HEK293 (cell line): ENCODE results near the gene THSD7A.

Experiments used
- CTCF ChIA-PET: fragments of 350-600 bp; formaldehyde crosslinking; extraction: SDS; loops from one replicate; lab custom pipeline; 2021; ENCODE audit warnings: antibody characterized with exemption; lab: Yijun Ruan, JAX
- POLR2A ChIA-PET: fragments of 300-600 bp; formaldehyde crosslinking; extraction: SDS; loops from one replicate; lab custom pipeline; 2020; ENCODE audit warnings: antibody characterized with exemption, inconsistent platforms; lab: Yijun Ruan, JAX
- H3K27ac ChIP-seq: fragments of 200-500 bp; sonication (Bioruptor generic); 2 replicates; pipeline ENCODE4 v1.5.1; 2014; ENCODE audit warnings: low read depth, low read length, control low read depth, inconsistent platforms; ENCODE audit errors: extremely low read depth
- H3K36me3 ChIP-seq, 2 experiments: fragments of 200-500 bp in 1 of 2; sonication (Bioruptor generic) in 1 of 2; 1 replicate in 1 of 2; 2 replicates in 1 of 2; pipeline ENCODE4 v1.5.1; 2014 to 2017; ENCODE audit warnings: inconsistent platforms in 2 of 2, low read length in 2 of 2; ENCODE audit not compliant: control insufficient read depth in 2 of 2, insufficient read depth in 1 of 2
- H3K4me1 ChIP-seq: fragments of 200-500 bp; sonication (Bioruptor generic); 2 replicates; pipeline ENCODE4 v1.5.1; 2014; ENCODE audit warnings: mild to moderate bottlenecking, low read length, inconsistent platforms; ENCODE audit not compliant: control insufficient read depth, insufficient read depth
- H3K4me3 ChIP-seq: 2 replicates; pipeline ENCODE4 v1.5.1; 2011; ENCODE audit warnings: low read depth, mild to moderate bottlenecking, control low read depth, low read length, moderate library complexity
- H3K9me3 ChIP-seq: fragments of 200-500 bp; sonication (Bioruptor generic); 2 replicates; pipeline ENCODE4 v1.5.1; 2014; ENCODE audit warnings: low read depth, low read length, inconsistent platforms; ENCODE audit not compliant: control insufficient read depth, insufficient read depth
- BCL11B ChIP-seq: fragments of 450-650 bp; formaldehyde crosslinking; IDR thresholded peaks from 2 replicates; pipeline ENCODE4 v1.5.1; 2016; ENCODE audit warnings: low read depth, missing biosample characterization, missing genetic modification characterization
- BCL6B ChIP-seq: fragments of 450-650 bp; formaldehyde crosslinking; IDR thresholded peaks from 2 replicates; pipeline ENCODE4 v1.5.1; 2017; ENCODE audit warnings: missing biosample characterization, missing genetic modification characterization
- GFI1B ChIP-seq: fragments of 450-650 bp; formaldehyde crosslinking; IDR thresholded peaks from 2 replicates; pipeline ENCODE4 v1.5.1; 2016; ENCODE audit warnings: missing biosample characterization, missing genetic modification characterization
- KLF1 ChIP-seq: fragments of 450-650 bp; formaldehyde crosslinking; IDR thresholded peaks from 2 replicates; pipeline ENCODE4 v1.5.1; 2016; ENCODE audit warnings: missing biosample characterization, missing genetic modification characterization
- MZF1 ChIP-seq: fragments of 450-650 bp; formaldehyde crosslinking; IDR thresholded peaks from 2 replicates; pipeline ENCODE4 v1.5.1; 2017; ENCODE audit warnings: missing biosample characterization, missing genetic modification characterization, borderline replicate concordance
- OSR2 ChIP-seq: fragments of 450-650 bp; formaldehyde crosslinking; IDR thresholded peaks from 2 replicates; pipeline ENCODE4 v1.5.1; 2016; ENCODE audit warnings: missing biosample characterization, missing genetic modification characterization
- PRDM1 ChIP-seq: fragments of 450-650 bp; formaldehyde crosslinking; IDR thresholded peaks from 2 replicates; pipeline ENCODE4; 2016; ENCODE audit warnings: missing biosample characterization, missing genetic modification characterization
- PRDM2 ChIP-seq: fragments of 450-650 bp; formaldehyde crosslinking; IDR thresholded peaks from 2 replicates; pipeline ENCODE4 v1.5.1; 2016; ENCODE audit warnings: missing biosample characterization, missing genetic modification characterization, borderline replicate concordance
- RBAK ChIP-seq: fragments of 450-650 bp; formaldehyde crosslinking; IDR thresholded peaks from 2 replicates; pipeline ENCODE4 v1.5.1; 2016; ENCODE audit warnings: missing biosample characterization, missing genetic modification characterization
- SCRT1 ChIP-seq: fragments of 450-650 bp; formaldehyde crosslinking; IDR thresholded peaks from 2 replicates; pipeline ENCODE4 v1.5.1; 2016; ENCODE audit warnings: missing biosample characterization, missing genetic modification characterization, borderline replicate concordance
- TRIM28 ChIP-seq: IDR thresholded peaks from 2 replicates; pipeline ENCODE4 v1.6.1; 2011; ENCODE audit warnings: low read length, control low read depth, borderline replicate concordance
- ZBTB20 ChIP-seq: fragments of 450-650 bp; formaldehyde crosslinking; IDR thresholded peaks from 2 replicates; pipeline ENCODE4 v1.5.1; 2016; ENCODE audit warnings: missing biosample characterization, missing genetic modification characterization
- ZNF132 ChIP-seq: fragments of 450-650 bp; formaldehyde crosslinking; IDR thresholded peaks from 2 replicates; pipeline ENCODE4 v1.5.1; 2017; ENCODE audit warnings: missing biosample characterization, missing genetic modification characterization, borderline replicate concordance
- ZNF138 ChIP-seq: fragments of 450-650 bp; formaldehyde crosslinking; IDR thresholded peaks from 2 replicates; pipeline ENCODE4 v1.5.1; 2016; ENCODE audit warnings: missing biosample characterization, missing genetic modification characterization, borderline replicate concordance
- ZNF202 ChIP-seq: fragments of 450-650 bp; formaldehyde crosslinking; IDR thresholded peaks from 2 replicates; pipeline ENCODE4 v1.5.1; 2016; ENCODE audit warnings: missing biosample characterization, missing genetic modification characterization, borderline replicate concordance
- ZNF211 ChIP-seq: fragments of 450-650 bp; formaldehyde crosslinking; IDR thresholded peaks from 2 replicates; pipeline ENCODE4 v1.5.1; 2016; ENCODE audit warnings: low read depth, missing biosample characterization, missing genetic modification characterization
- ZNF311 ChIP-seq: fragments of 450-650 bp; formaldehyde crosslinking; IDR thresholded peaks from 2 replicates; pipeline ENCODE4 v1.5.1; 2017; ENCODE audit warnings: missing biosample characterization, missing genetic modification characterization, borderline replicate concordance
- ZNF404 ChIP-seq: fragments of 450-650 bp; formaldehyde crosslinking; IDR thresholded peaks from 2 replicates; pipeline ENCODE4 v1.5.1; 2017; ENCODE audit warnings: missing biosample characterization, missing genetic modification characterization
- ZNF426 ChIP-seq: fragments of 450-650 bp; formaldehyde crosslinking; IDR thresholded peaks from 2 replicates; pipeline ENCODE4 v1.5.1; 2017; ENCODE audit warnings: missing biosample characterization, missing genetic modification characterization, mild to moderate bottlenecking, inconsistent platforms, moderate library complexity
- ZNF529 ChIP-seq: fragments of 450-650 bp; formaldehyde crosslinking; IDR thresholded peaks from 2 replicates; pipeline ENCODE4 v1.5.1; 2017; ENCODE audit warnings: missing genetic modification characterization, missing biosample characterization; ENCODE audit not compliant: insufficient replicate concordance
- ZNF530 ChIP-seq: fragments of 450-650 bp; formaldehyde crosslinking; IDR thresholded peaks from 2 replicates; pipeline ENCODE4 v1.5.1; 2016; ENCODE audit warnings: low read depth, missing biosample characterization, missing genetic modification characterization
- ZNF639 ChIP-seq: fragments of 450-650 bp; formaldehyde crosslinking; IDR thresholded peaks from 2 replicates; pipeline ENCODE4 v1.5.1; 2016; ENCODE audit warnings: missing biosample characterization, missing genetic modification characterization
- ZNF654 ChIP-seq: fragments of 450-650 bp; formaldehyde crosslinking; IDR thresholded peaks from 2 replicates; pipeline ENCODE4 v1.5.1; 2016; ENCODE audit warnings: low read depth, missing biosample characterization, missing genetic modification characterization
- ZNF768 ChIP-seq: fragments of 450-650 bp; formaldehyde crosslinking; IDR thresholded peaks from 2 replicates; pipeline ENCODE4 v1.5.1; 2018; ENCODE audit warnings: missing biosample characterization, mild to moderate bottlenecking, missing genetic modification characterization
- ZNF830 ChIP-seq: fragments of 450-650 bp; IDR thresholded peaks from 2 replicates; pipeline ENCODE4 v1.5.0; 2018; ENCODE audit warnings: missing biosample characterization, missing genetic modification characterization, low read depth, mild to moderate bottlenecking, moderate library complexity
- ZSCAN16 ChIP-seq: fragments of 450-650 bp; formaldehyde crosslinking; IDR thresholded peaks from 2 replicates; pipeline ENCODE4 v1.5.1; 2016; ENCODE audit warnings: missing biosample characterization, missing genetic modification characterization
- TF ChIP-seq, protein P1 (sequence below): fragments of 450-650 bp; formaldehyde crosslinking; IDR thresholded peaks from 2 replicates; pipeline ENCODE4 v1.5.1; 2016; ENCODE audit warnings: missing biosample characterization, missing genetic modification characterization

Gene THSD7A

DNA sequence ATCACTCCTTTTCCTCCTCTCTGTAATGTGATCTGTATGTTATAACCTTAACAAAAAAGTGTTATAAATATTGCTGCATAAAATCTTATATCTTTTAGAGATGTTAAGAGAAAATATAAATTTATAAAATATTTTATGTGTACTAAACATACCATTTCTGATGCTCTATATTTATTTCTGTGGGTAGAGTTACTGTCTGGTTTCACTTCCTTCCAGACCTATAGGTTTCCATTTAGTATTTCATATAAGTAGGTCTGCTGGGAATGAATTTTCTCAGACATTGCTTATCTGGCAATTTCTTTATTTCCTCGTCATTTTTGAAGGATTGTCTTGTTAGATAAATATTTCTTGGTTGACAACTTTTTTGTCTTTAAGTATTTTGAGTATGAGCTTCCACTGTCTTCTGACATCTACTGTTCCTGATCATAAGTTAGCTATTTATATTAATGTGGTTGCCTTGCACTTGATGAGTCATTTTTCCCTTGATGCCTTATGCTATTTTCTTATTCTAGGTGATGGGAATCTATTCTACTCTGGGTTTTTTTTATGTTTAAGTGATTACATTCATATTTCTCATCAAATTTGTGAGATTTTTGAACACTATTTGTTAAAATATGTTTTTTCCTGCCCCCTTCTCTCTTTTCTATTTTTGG is 11.2 kb upstream of the THSD7A start:
- no peaks in the 10 kb centered on the region for H3K9me3 ChIP-seq
- no peaks in the 10 kb centered on the region for H3K4me1 ChIP-seq
- H3K27ac ChIP-seq, result no peak overlapping the region
- ChIA-PET CTCF (no interaction called here), POLR2A (no interaction called here)
- H3K4me3 ChIP-seq, result no peak overlapping the region
- no peaks in the 10 kb centered on the region for H3K36me3 ChIP-seq
- TF ChIP-seq RBAK, result no peak
- TF ChIP-seq ZNF529 (tag by site-specific recombination), result no peak
- TF ChIP-seq, protein P1, sequence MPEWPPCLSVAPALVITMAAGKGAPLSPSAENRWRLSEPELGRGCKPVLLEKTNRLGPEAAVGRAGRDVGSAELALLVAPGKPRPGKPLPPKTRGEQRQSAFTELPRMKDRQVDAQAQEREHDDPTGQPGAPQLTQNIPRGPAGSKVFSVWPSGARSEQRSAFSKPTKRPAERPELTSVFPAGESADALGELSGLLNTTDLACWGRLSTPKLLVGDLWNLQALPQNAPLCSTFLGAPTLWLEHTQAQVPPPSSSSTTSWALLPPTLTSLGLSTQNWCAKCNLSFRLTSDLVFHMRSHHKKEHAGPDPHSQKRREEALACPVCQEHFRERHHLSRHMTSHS (tag by site-specific recombination), result no peak
- TF ChIP-seq TRIM28, result no peak
- no peak for TF ChIP-seq ZNF830 (tag by site-specific recombination)
- no peak for TF ChIP-seq OSR2 (tag by site-specific recombination)
- TF ChIP-seq BCL11B (tag by site-specific recombination), result no peak
- no peak for TF ChIP-seq ZNF426 (tag by site-specific recombination)
- no peak for TF ChIP-seq GFI1B
- TF ChIP-seq ZNF530, result no peak
- TF ChIP-seq MZF1 (tag by site-specific recombination), result no peak
- no peak for TF ChIP-seq ZNF768 (tag by site-specific recombination)
- TF ChIP-seq ZNF202 (tag by site-specific recombination), result no peak
- TF ChIP-seq PRDM1 (tag by site-specific recombination), result no peak
- TF ChIP-seq ZNF311, result no peak
- no peak for TF ChIP-seq BCL6B (tag by site-specific recombination)
- no peak for TF ChIP-seq SCRT1
- TF ChIP-seq KLF1 (tag by site-specific recombination), result no peak
- no peak for TF ChIP-seq ZNF132 (tag by site-specific recombination)

- Histone ChIP-seq H3K9me3 (no peaks in the 10 kb centered on the region), H3K4me3 (no peak overlapping the region), H3K36me3 (no peaks in the 10 kb centered on the region), H3K27ac (no peak overlapping the region), H3K4me1 (no peaks in the 10 kb centered on the region)
- ChIA-PET CTCF (no interaction called here), POLR2A (no interaction called here)
- TF ChIP-seq ZBTB20 (tag by site-specific recombination) (no peak), ZNF654 (no peak), ZSCAN16 (tag by site-specific recombination) (no peak), ZNF138 (tag by site-specific recombination) (no peak), PRDM2 (no peak), ZNF404 (tag by site-specific recombination) (no peak), ZNF639 (no peak), ZNF211 (no peak)
Observed at GRCh38 chr7:11841657-11842056, 9.7 kb upstream of the THSD7A start.
